H1 (cell line): ENCODE results near the gene SETD9. TPM values are rescaled to one million over a fixed set of nuclear protein-coding genes. Genes with fewer than 3 reads are reported as not detected.

Experiments
- CREB1 ChIP-seq: IDR thresholded peaks from 2 replicates; pipeline ENCODE4 v1.6.1; 2012; ENCODE audit warnings: inconsistent platforms
- KDM1A ChIP-seq: fragments of 200-600, 300-600 bp; sonication (generic); IDR thresholded peaks from 2 replicates; pipeline ENCODE4 v1.7.1; 2016; ENCODE audit warnings: mild to moderate bottlenecking, low read length, borderline replicate concordance
- TAF7 ChIP-seq: optimal IDR thresholded peaks from 2 replicates; pipeline ENCODE3; 2011; ENCODE audit warnings: low read depth, mild to moderate bottlenecking, inconsistent platforms, low read length, moderate library complexity, borderline replicate concordance
- polyA plus RNA-seq, 7 experiments: library from polyadenylated mRNA; depleted of rRNA in 3 of 7; stranded (reverse) in 5 of 7; unstranded in 2 of 7; fragments of >200 nt in 5 of 7; fragments of 200-250 nt in 2 of 7; gene quantifications; 1 replicate in 5 of 7; 2 replicates in 1 of 7; 4 replicates in 1 of 7; pipeline versions ENCODE4 v1.2.1 to v1.2.3, GENCODE V29; 2011 to 2013; ENCODE audit warnings: missing spikeins in 2 of 7, mixed read lengths in 2 of 7
- total RNA-seq: library from RNA; stranded (reverse); fragmentation: NEBNext Ultra II Directional; extraction: Animal tissue kit (Norgen Biotek cat#: 25700); gene quantifications from 2 replicates; pipeline ENCODE4 v1.2.1, GENCODE V29; 2021

SETD9 gene
- total and polyA plus RNA-seq, 2 of the 8 experiments (the other 6 are each of a cell fraction or from before 2014, with no cell fraction given), result 4.5 to 11.9 TPM

DNA sequence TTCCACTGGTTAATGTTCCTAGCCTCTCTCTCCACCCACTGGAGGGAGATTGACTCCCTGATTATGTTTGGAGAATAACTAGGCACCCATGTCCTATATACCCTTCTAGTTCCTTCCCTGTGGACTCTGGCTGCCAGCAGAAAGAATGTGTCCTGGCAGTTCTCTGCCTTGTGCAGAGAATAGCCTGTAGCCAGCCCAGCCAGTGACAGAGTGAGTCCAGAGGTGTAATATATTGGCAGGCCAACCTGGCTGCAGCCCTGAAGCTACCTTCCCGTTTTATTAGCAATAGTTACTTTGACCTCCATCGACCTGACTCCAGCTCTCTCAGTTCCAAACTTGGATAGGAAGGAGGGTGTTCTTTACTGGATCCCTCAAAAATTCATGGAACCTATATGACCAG lies 8.1 kb downstream of the SETD9 start (continued):
- TF ChIP-seq KDM1A (no peak), CREB1 (no peak), TAF7 (no peak)
- TF ChIP-seq, all 59 proteins: peak for 0
